ENCODE measurements around the gene RPL36.

The RPL36 gene

GRCh38 chr19:5695649-5696195 is 5.6 kb downstream of the RPL36 start:
- no peaks in the 10 kb centered on the region for H3K9me3 ChIP-seq
- peaks cover 91% of the 10 kb centered on the region for H3K36me3 ChIP-seq
- peaks cover 7% of the 10 kb centered on the region; the same call in 1 of the 2 replicates for H3K4me1 ChIP-seq
- no peaks in the 10 kb centered on the region for H3K27me3 ChIP-seq
- no peak overlapping the region for H3K4me3 ChIP-seq (ENCODE audit: low read depth, low read length)
- DNase-seq, result peak; percentile 29
- no peak for TF ChIP-seq CTCF (IDR thresholded peaks at IDR 0.05; ENCODE audit: low read depth, low read length)

- peak; percentile 18 for DNase-seq
- Histone ChIP-seq H3K4me3 (ENCODE audit: low read depth, low read length) (no peak overlapping the region), H3K27me3 (no peaks in the 10 kb centered on the region), H3K9me3 (no peaks in the 10 kb centered on the region), H3K36me3 (peaks cover 92% of the 10 kb centered on the region), H3K4me1 (peaks cover 7% of the 10 kb centered on the region; the same call in 1 of the 2 replicates)
- TF ChIP-seq CTCF (IDR thresholded peaks at IDR 0.05; ENCODE audit: low read depth, low read length), result no peak
Measured at GRCh38 chr19:5696196-5697021, 6.3 kb downstream of the RPL36 start.

- DNase-seq, result no peak
- H3K36me3 ChIP-seq, result peaks cover 84% of the 10 kb centered on the region
- TF ChIP-seq CTCF (IDR thresholded peaks at IDR 0.05; ENCODE audit: low read depth, low read length), result no peak
Measured at GRCh38 chr19:5697022-5697889, 7.2 kb downstream of the RPL36 start.

GRCh38 chr19:5697890-5698634 is 8.0 kb downstream of the RPL36 start:
- H3K27me3 ChIP-seq, result no peaks in the 10 kb centered on the region
- H3K9me3 ChIP-seq, result no peaks in the 10 kb centered on the region
- peaks cover 77% of the 10 kb centered on the region for H3K36me3 ChIP-seq
- H3K4me3 ChIP-seq (ENCODE audit: low read depth, low read length), result no peak overlapping the region
- no peak for TF ChIP-seq CTCF (IDR thresholded peaks at IDR 0.05; ENCODE audit: low read depth, low read length)
- H3K4me1 ChIP-seq, result no peaks in the 10 kb centered on the region
- DNase-seq, result no peak

More at GRCh38 chr19:5697022-5697889, 7.2 kb downstream of the RPL36 start:
- Histone ChIP-seq H3K4me3 (ENCODE audit: low read depth, low read length) (no peak overlapping the region), H3K4me1 (peaks cover 4% of the 10 kb centered on the region; the same call in 1 of the 2 replicates), H3K9me3 (no peaks in the 10 kb centered on the region), H3K27me3 (no peaks in the 10 kb centered on the region)

- H3K4me1 ChIP-seq, result no peaks in the 10 kb centered on the region
- H3K27me3 ChIP-seq, result no peaks in the 10 kb centered on the region
- no peaks in the 10 kb centered on the region for H3K9me3 ChIP-seq
- TF ChIP-seq CTCF (IDR thresholded peaks at IDR 0.05; ENCODE audit: low read depth, low read length), result no peak
- DNase-seq, result no peak
- peaks cover 77% of the 10 kb centered on the region for H3K36me3 ChIP-seq
- H3K4me3 ChIP-seq (ENCODE audit: low read depth, low read length), result no peak overlapping the region
Measured at GRCh38 chr19:5698635-5699422, 8.7 kb downstream of the RPL36 start.
